NCI-H2029 treated with DMSO at 0.1 percent for 48 hours (cell line): ENCODE data around the gene LTF.

Source experiments
- DNase-seq: peaks from one replicate; lab custom pipeline; 2025; lab: John Stamatoyannopoulos, UW

The LTF gene

GRCh38 chr3:46468753-46469600 lies 4.3 kb upstream of the LTF start:
- DNase-seq, result no peak

GRCh38 chr3:46467562-46467961 lies 2.9 kb upstream of the LTF start:
- DNase-seq, result no peak

GRCh38 chr3:46466871-46467403 lies 2.2 kb upstream of the LTF start:
- DNase-seq, result no peak

- DNase-seq, result peak; percentile 40
Measured at GRCh38 chr3:46466273-46466672, 1.6 kb upstream of the LTF start.

GRCh38 chr3:46465196-46465520 lies 453 bp upstream of the LTF start:
- no peak for DNase-seq

GRCh38 chr3:46463868-46464241 lies 850 bp downstream of the LTF start:
- no peak for DNase-seq

GRCh38 chr3:46463120-46463867 lies 1.4 kb downstream of the LTF start:
- no peak for DNase-seq

GRCh38 chr3:46462511-46462910 lies 2.2 kb downstream of the LTF start:
- DNase-seq, result no peak

- DNase-seq, result no peak
Measured at GRCh38 chr3:46462111-46462510, 2.6 kb downstream of the LTF start.

GRCh38 chr3:46460051-46460450 lies 4.7 kb downstream of the LTF start:
- DNase-seq, result no peak

- no peak for DNase-seq
Measured at GRCh38 chr3:46456118-46456517, 8.6 kb downstream of the LTF start.

- DNase-seq, result no peak
Measured at GRCh38 chr3:46455231-46456115, 9.2 kb downstream of the LTF start.

GRCh38 chr3:46454606-46455005 lies 10.1 kb downstream of the LTF start:
- no peak for DNase-seq

- no peak for DNase-seq
Measured at GRCh38 chr3:46454209-46454595, 10.5 kb downstream of the LTF start.

- no peak for DNase-seq
Measured at GRCh38 chr3:46453526-46454208, 11.0 kb downstream of the LTF start.

- DNase-seq, result no peak
Measured at GRCh38 chr3:46449755-46450552, 14.8 kb downstream of the LTF start.

GRCh38 chr3:46448721-46449120 lies 16.0 kb downstream of the LTF start:
- DNase-seq, result no peak

GRCh38 chr3:46447228-46447985 lies 17.3 kb downstream of the LTF start:
- DNase-seq, result no peak

GRCh38 chr3:46442576-46443530 lies 21.9 kb downstream of the LTF start:
- DNase-seq, result peak; percentile 94
